ENCODE data around the gene ANKAR.

DNA sequence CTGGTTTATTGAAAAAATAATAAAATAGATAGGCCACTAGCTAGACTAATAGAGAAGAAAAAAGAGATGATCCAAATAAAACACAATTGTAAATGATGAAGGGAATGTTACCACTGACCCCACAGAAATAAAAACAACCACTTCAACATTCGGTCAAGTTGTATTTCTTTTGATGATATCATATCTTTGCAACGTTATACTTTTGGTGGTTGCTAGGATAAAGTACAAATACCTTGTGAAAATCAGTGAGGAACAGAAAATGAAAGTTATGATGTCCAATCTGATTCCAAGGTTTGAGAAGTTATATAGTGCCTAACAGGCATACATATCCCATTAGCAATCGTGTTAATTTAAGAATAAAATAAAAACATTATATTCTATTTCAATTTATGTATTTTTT lies 19.8 kb upstream of the ANKAR start:
- TF ChIP-seq ZNF565 (CRISPR knock-in tag; conservative IDR thresholded peaks at IDR 0.05; ENCODE audit: low read depth) (no peak), ZFP3 (CRISPR knock-in tag; IDR thresholded peaks at IDR 0.05) (no peak), ARNTL (CRISPR knock-in tag; IDR thresholded peaks at IDR 0.05; ENCODE audit: borderline replicate concordance, low read depth) (no peak), TOX (CRISPR knock-in tag; IDR thresholded peaks at IDR 0.05; ENCODE audit: borderline replicate concordance) (no peak), ZNF70 (CRISPR knock-in tag; IDR thresholded peaks at IDR 0.05) (no peak), CSDC2 (CRISPR knock-in tag; IDR thresholded peaks at IDR 0.05) (no peak), PPARA (CRISPR knock-in tag; IDR thresholded peaks at IDR 0.05; ENCODE audit: borderline replicate concordance) (no peak), TCF4 (CRISPR knock-in tag; IDR thresholded peaks at IDR 0.05; ENCODE audit: borderline replicate concordance) (no peak), RARB (CRISPR knock-in tag; IDR thresholded peaks at IDR 0.05) (no peak), ZFP30 (CRISPR knock-in tag; IDR thresholded peaks at IDR 0.05) (no peak), OSR1 (CRISPR knock-in tag; IDR thresholded peaks at IDR 0.05) (no peak)
- TF ChIP-seq, protein P1, sequence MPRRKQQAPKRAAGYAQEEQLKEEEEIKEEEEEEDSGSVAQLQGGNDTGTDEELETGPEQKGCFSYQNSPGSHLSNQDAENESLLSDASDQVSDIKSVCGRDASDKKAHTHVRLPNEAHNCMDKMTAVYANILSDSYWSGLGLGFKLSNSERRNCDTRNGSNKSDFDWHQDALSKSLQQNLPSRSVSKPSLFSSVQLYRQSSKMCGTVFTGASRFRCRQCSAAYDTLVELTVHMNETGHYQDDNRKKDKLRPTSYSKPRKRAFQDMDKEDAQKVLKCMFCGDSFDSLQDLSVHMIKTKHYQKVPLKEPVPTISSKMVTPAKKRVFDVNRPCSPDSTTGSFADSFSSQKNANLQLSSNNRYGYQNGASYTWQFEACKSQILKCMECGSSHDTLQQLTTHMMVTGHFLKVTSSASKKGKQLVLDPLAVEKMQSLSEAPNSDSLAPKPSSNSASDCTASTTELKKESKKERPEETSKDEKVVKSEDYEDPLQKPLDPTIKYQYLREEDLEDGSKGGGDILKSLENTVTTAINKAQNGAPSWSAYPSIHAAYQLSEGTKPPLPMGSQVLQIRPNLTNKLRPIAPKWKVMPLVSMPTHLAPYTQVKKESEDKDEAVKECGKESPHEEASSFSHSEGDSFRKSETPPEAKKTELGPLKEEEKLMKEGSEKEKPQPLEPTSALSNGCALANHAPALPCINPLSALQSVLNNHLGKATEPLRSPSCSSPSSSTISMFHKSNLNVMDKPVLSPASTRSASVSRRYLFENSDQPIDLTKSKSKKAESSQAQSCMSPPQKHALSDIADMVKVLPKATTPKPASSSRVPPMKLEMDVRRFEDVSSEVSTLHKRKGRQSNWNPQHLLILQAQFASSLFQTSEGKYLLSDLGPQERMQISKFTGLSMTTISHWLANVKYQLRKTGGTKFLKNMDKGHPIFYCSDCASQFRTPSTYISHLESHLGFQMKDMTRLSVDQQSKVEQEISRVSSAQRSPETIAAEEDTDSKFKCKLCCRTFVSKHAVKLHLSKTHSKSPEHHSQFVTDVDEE (CRISPR knock-in tag; IDR thresholded peaks at IDR 0.05) = no peak
- TF ChIP-seq, protein P2, sequence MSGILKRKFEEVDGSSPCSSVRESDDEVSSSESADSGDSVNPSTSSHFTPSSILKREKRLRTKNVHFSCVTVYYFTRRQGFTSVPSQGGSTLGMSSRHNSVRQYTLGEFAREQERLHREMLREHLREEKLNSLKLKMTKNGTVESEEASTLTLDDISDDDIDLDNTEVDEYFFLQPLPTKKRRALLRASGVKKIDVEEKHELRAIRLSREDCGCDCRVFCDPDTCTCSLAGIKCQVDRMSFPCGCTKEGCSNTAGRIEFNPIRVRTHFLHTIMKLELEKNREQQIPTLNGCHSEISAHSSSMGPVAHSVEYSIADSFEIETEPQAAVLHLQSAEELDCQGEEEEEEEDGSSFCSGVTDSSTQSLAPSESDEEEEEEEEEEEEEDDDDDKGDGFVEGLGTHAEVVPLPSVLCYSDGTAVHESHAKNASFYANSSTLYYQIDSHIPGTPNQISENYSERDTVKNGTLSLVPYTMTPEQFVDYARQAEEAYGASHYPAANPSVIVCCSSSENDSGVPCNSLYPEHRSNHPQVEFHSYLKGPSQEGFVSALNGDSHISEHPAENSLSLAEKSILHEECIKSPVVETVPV (CRISPR knock-in tag; IDR thresholded peaks at IDR 0.05) = no peak

Data from SK-N-SH treated with all-trans-retinoic acid at 6 μM for 48 hours (cell line).